Stomach (tissue), 4 donors: ENCODE data around the gene CKLF.
"Not testable (repeated sequence)": the region's sequence is repeated elsewhere in the genome, so short reads cannot be mapped to it uniquely, and the experiment has no call there.

Source experiments
- CTCF ChIP-seq, 7 experiments: fragments of 450-650 bp in 4 of 7; fragments of 200-600 bp in 3 of 7; sonication (generic) in 3 of 7; IDR thresholded peaks; one replicate each; pipeline ENCODE4 v1.5.1; 2016 to 2019; ENCODE audit warnings: antibody characterized with exemption in 7 of 7, control low read depth in 2 of 7, mild to moderate bottlenecking in 1 of 7
- EP300 ChIP-seq: sonication (generic); formaldehyde crosslinking; IDR thresholded peaks from one replicate; pipeline ENCODE4 v1.6.1; 2017; ENCODE audit warnings: antibody characterized with exemption
- POLR2A ChIP-seq, 4 donors: fragments of 450-650 bp; IDR thresholded peaks; one replicate each; pipeline ENCODE4 v1.6.1; 2016; ENCODE audit warnings: antibody characterized with exemption in 4 of 4, control low read depth in 2 of 4, mild to moderate bottlenecking in 1 of 4, moderate library complexity in 1 of 4
- POLR2AphosphoS5 ChIP-seq, 3 donors: sonication (generic); formaldehyde crosslinking; IDR thresholded peaks; one replicate each; pipeline ENCODE4 v1.6.1; 2016; ENCODE audit warnings: antibody characterized with exemption in 3 of 3

DNA sequence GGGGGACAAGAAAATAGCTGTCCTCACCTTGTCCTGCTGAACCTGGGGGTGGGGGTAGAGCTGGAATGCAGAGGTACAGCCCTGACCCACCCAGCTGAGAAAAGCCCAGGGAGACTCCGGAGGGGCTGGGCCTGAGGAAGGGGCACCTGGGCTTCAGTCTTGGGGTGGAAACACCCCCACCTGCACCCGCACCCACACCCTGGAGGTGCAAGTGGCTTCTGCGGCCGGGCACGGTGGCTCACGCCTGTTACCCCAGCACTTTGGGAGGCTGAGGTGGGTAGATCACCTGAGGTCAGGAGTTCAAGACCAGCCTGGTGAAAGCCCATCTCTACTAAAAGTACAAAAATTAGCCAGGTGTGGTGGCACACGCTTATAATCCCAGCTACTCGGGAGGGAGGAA, 59.5 kb downstream of the CKLF start:
- not testable (repeated sequence) for TF ChIP-seq CTCF (IDR thresholded peaks at IDR 0.05); EP300; POLR2A (IDR thresholded peaks at IDR 0.05); POLR2AphosphoS5 (IDR thresholded peaks at IDR 0.05)
